Vagina (tissue), 2 donors: ENCODE results near the gene FCN1.

Experiments used
- CTCF ChIP-seq, 3 experiments: fragments of 450-650 bp in 2 of 3; fragments of 200-600 bp in 1 of 3; sonication (generic) in 1 of 3; IDR thresholded peaks; one replicate each; pipeline ENCODE4 v1.5.1; 2017 to 2019; ENCODE audit warnings: antibody characterized with exemption in 3 of 3, mild to moderate bottlenecking in 2 of 3, moderate library complexity in 2 of 3
- POLR2A ChIP-seq, 2 donors: fragments of 450-650 bp; IDR thresholded peaks; one replicate each; pipeline ENCODE4 v1.6.1; 2017; ENCODE audit warnings: antibody characterized with exemption in 2 of 2, mild to moderate bottlenecking in 2 of 2, moderate library complexity in 2 of 2
- POLR2AphosphoS5 ChIP-seq, 2 donors: sonication (generic); formaldehyde crosslinking; IDR thresholded peaks; one replicate each; pipeline ENCODE4 v1.9.0; 2017; ENCODE audit warnings: antibody characterized with exemption in 2 of 2, mild to moderate bottlenecking in 2 of 2, low read depth in 1 of 2; ENCODE audit not compliant: insufficient read depth in 1 of 2

DNA sequence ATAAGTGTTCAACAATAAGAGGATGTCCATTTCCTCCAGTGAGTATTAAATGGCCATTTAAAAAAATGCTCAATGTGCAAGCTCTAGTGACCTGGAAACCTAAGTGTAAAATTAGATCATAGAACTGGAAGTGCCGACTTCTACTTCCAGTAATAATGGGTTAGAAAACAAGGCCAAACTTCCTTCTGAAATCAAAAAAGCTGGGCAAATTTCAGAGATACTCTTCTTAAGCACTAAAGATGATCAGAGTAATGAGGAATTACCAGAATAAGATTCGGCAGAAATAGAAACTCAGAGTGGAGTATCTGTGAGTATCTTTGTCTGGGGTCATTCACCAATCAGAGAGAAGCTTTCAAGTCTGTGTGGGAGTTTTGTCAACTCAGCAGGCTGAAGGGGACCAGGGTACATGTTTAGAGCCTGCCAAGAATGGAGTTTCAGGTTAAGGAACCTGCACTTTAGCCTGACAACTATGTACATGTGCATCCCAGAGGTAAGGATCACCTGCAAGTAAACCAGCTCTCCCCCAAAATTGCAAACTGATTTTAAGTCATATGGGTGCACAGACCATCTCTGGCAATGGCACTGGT lies 20.0 kb downstream of the FCN1 start:
- TF ChIP-seq CTCF (IDR thresholded peaks at IDR 0.05), result no peak
- TF ChIP-seq POLR2A (IDR thresholded peaks at IDR 0.05), result no peak
- TF ChIP-seq POLR2AphosphoS5 (IDR thresholded peaks at IDR 0.05; ENCODE audit: insufficient read depth in 1 of 2, low read depth in 1 of 2), result peak in 1 of 2 donors; percentile 89
